Liver (tissue), 9 donors: ENCODE data around the gene CFHR1. TPM values are rescaled to one million over a fixed set of nuclear protein-coding genes. Genes with fewer than 3 reads are reported as not detected.
"Not testable (repeated sequence)": the region's sequence is repeated elsewhere in the genome, so short reads cannot be mapped to it uniquely, and the experiment has no call there.

Source experiments
- DNase-seq: peaks from one replicate; pipeline ENCODE4 v3.0.0-alpha.2; 2017; ENCODE audit warnings: low spot score
- H3K27ac ChIP-seq, 2 donors: one replicate each; pipeline ENCODE4 v1.7.0; 2013; ENCODE audit warnings: inconsistent platforms in 2 of 2, low read length in 2 of 2, control low read depth in 1 of 2, low read depth in 1 of 2, mild to moderate bottlenecking in 1 of 2
- H3K27me3 ChIP-seq, 4 donors: one replicate each; pipeline versions ENCODE4 v1.6.1 to v1.7.0; 2013; ENCODE audit warnings: low read length in 3 of 4, inconsistent platforms in 1 of 4, mild to moderate bottlenecking in 1 of 4, moderate library complexity in 1 of 4; ENCODE audit not compliant: control insufficient read depth in 4 of 4, insufficient read depth in 4 of 4
- H3K36me3 ChIP-seq, 4 donors: one replicate each; pipeline versions ENCODE4 v1.6.1 to v1.7.0; 2013; ENCODE audit warnings: low read length in 3 of 4, mild to moderate bottlenecking in 3 of 4, low read depth in 1 of 4, moderate library complexity in 1 of 4; ENCODE audit not compliant: control insufficient read depth in 4 of 4, insufficient read depth in 3 of 4
- H3K4me1 ChIP-seq, 4 donors: one replicate each; pipeline versions ENCODE4 v1.6.1 to v1.7.0; 2013; ENCODE audit warnings: low read length in 3 of 4, mild to moderate bottlenecking in 3 of 4, moderate library complexity in 1 of 4; ENCODE audit not compliant: control insufficient read depth in 4 of 4, insufficient read depth in 4 of 4
- H3K4me3 ChIP-seq, 3 donors: one replicate each; pipeline versions ENCODE4 v1.6.1 to v1.7.0; 2013; ENCODE audit warnings: low read length in 3 of 3, control low read depth in 1 of 3, low read depth in 1 of 3, mild to moderate bottlenecking in 1 of 3
- H3K9ac ChIP-seq, 2 donors: one replicate each; pipeline ENCODE4 v1.7.0; 2013; ENCODE audit warnings: low read length in 2 of 2, mild to moderate bottlenecking in 2 of 2, moderate library complexity in 2 of 2, control low read depth in 1 of 2, low read depth in 1 of 2
- H3K9me3 ChIP-seq, 4 donors: one replicate each; pipeline versions ENCODE4 v1.6.1 to v1.7.0; 2013; ENCODE audit warnings: low read length in 3 of 4; ENCODE audit not compliant: control insufficient read depth in 4 of 4
- CTCF ChIP-seq: fragments of 150-350 bp; IDR thresholded peaks from 2 replicates; pipeline ENCODE4 v1.5.1; 2017; ENCODE audit warnings: improper control_type of control experiment, low read depth, low read length; ENCODE audit not compliant: missing input control
- GABPA ChIP-seq, 2 donors: IDR thresholded peaks in 1 of 2; conservative IDR thresholded peaks in 1 of 2; 2 replicates each; pipeline ENCODE4 v1.6.1; 2016; ENCODE audit warnings: antibody characterized with exemption in 2 of 2, mild to moderate bottlenecking in 1 of 2, moderate library complexity in 1 of 2
- HNF4A ChIP-seq, 2 donors: conservative IDR thresholded peaks; 2 replicates each; pipeline ENCODE4 v1.6.1; 2016; ENCODE audit warnings: antibody characterized with exemption in 2 of 2, mild to moderate bottlenecking in 2 of 2
- HNF4G ChIP-seq: IDR thresholded peaks from 2 replicates; pipeline ENCODE4 v1.6.1; 2016; ENCODE audit warnings: antibody characterized with exemption
- JUND ChIP-seq, 2 donors: IDR thresholded peaks; 2 replicates each; pipeline ENCODE4 v1.6.1; 2016; ENCODE audit warnings: antibody characterized with exemption in 2 of 2
- MAX ChIP-seq: IDR thresholded peaks from 2 replicates; pipeline ENCODE4 v1.6.1; 2016; ENCODE audit warnings: antibody characterized with exemption
- NR2F2 ChIP-seq: IDR thresholded peaks from 2 replicates; pipeline ENCODE4 v1.6.1; 2016; ENCODE audit warnings: antibody characterized with exemption
- RAD21 ChIP-seq, 2 donors: IDR thresholded peaks; 2 replicates each; pipeline ENCODE4 v1.6.1; 2016; ENCODE audit warnings: antibody characterized with exemption in 2 of 2, mild to moderate bottlenecking in 2 of 2
- RXRA ChIP-seq, 2 donors: IDR thresholded peaks; 2 replicates each; pipeline ENCODE4 v1.6.1; 2017 to 2018; ENCODE audit warnings: antibody characterized with exemption in 2 of 2, mild to moderate bottlenecking in 1 of 2
- SP1 ChIP-seq: IDR thresholded peaks from 2 replicates; pipeline ENCODE4 v1.6.1; 2018; ENCODE audit warnings: antibody characterized with exemption, mild to moderate bottlenecking
- WGBS: extraction: QIAGEN DNeasy Blood & Tissue Kit; methylation state at CpG from one replicate; pipeline ENCODE4 v1.1.7; 2013; 5-methylcytosine and 5-hydroxymethylcytosine counted together
- polyA plus RNA-seq, 2 donors: library from polyadenylated mRNA; stranded (reverse) in 1 of 2; unstranded in 1 of 2; fragments of 200-250 nt in 1 of 2; fragments of >200 nt in 1 of 2; fragmentation: Nextera tagmentation in 1 of 2; extraction: Ambion mirVana in 1 of 2; gene quantifications; one replicate each; pipeline versions ENCODE4 v1.2.1 to v1.2.3, GENCODE V29; 2013 to 2015
- total RNA-seq, 2 donors: library from RNA; depleted of rRNA; stranded (reverse); fragments of >200 nt; gene quantifications; one replicate each; pipeline ENCODE4 v1.2.3, GENCODE V29; 2014
- TF ChIP-seq, protein P1 (sequence below): IDR thresholded peaks from 2 replicates; pipeline ENCODE4 v1.6.1; 2016; ENCODE audit warnings: antibody characterized with exemption
- TF ChIP-seq, protein P2 (sequence below): IDR thresholded peaks from 2 replicates; pipeline ENCODE4 v1.6.1; 2016; ENCODE audit warnings: antibody characterized with exemption
- donor health status: healthy.
- donor health status: healthy.
- donor health status: healthy.
- donor health status: healthy.
- donor health status: healthy.

CFHR1 gene
- total RNA-seq (100 to 1,000 TPM; 288 to 507 TPM), polyA plus RNA-seq (1,000 to 10,000 TPM in 1 of 2 donors, 100 to 1,000 TPM in 1; 507 to 1,028 TPM)

DNA sequence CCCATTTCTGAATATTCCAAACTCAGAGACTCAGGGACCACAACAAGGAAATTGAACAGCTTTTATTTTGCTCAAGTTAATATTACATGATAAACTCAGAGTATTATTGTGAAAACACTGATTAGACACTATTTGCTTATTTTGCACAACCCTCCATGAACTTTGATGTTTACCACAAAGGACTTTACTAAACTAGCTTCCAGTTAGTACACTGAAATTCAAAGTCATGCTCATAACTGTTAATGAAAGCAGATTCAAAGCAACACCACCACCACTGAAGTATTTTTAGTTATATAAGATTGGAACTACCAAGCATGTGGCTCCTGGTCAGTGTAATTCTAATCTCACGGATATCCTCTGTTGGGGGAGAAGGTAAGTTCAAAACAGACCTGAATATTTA lies at the start of gene CFHR1:
CFHR1 (plus strand) TSS at position 201 of the 400 bp plus-strand sequence; CDS start at position 315, 114 bp downstream.
- H3K27me3 ChIP-seq, DNase-seq, H3K9ac ChIP-seq, H3K4me1 ChIP-seq, H3K9me3 ChIP-seq, H3K36me3 ChIP-seq, H3K4me3 ChIP-seq: not testable (repeated sequence)
- H3K27ac ChIP-seq = peak within 1 kb of the TSS in 1 of 2 donors; percentile 12
- WGBS = no CpG with 5 or more reads among the region's 1 CpG

GRCh38 chr1:196769823-196770222 lies 49.7 kb upstream of the CFHR1 start:
- DNase-seq, H3K4me1 ChIP-seq, H3K9ac ChIP-seq, H3K9me3 ChIP-seq, H3K27ac ChIP-seq, H3K4me3 ChIP-seq, H3K36me3 ChIP-seq, H3K27me3 ChIP-seq: not testable (repeated sequence)
- WGBS = 65% methylated on average over 4 of the region's 4 CpGs

DNA sequence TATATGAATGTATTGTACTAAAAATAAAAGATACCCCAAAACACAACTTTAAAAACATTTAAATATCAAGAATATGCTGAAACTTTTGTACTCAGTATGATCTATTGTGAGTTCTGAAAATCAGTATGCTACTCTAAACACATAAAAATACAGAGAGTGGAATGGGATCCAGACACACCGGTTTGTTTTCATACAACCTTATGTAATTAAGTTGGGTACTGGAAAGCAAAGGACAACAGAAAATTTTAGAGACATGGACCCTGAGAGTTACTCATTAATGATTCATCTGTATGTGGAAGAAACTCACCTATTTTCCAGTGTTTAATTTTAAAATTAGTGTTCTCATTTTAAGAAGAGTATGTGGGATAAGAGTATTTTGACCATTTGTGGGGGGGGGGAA lies 45.8 kb upstream of the CFHR1 start:
- 50% methylated on average over 1 of the region's 1 CpG for WGBS
- no peak for DNase-seq
- Histone ChIP-seq H3K36me3 (no peaks in the 10 kb centered on the region), H3K27me3 (no peaks in the 10 kb centered on the region), H3K4me1 (peaks cover 0 to 3% (median 0%) of the 10 kb centered on the region in 4 donors), H3K4me3 (peak overlapping the region in 1 of 3 donors; percentile 1), H3K9ac (peak overlapping the region in 1 of 2 donors; percentile 22), H3K9me3 (no peaks in the 10 kb centered on the region), H3K27ac (peak overlapping the region; percentile 77 to 82)
- TF ChIP-seq HNF4A (conservative IDR thresholded peaks at IDR 0.05) (no peak), GABPA (IDR thresholded peaks at IDR 0.05 in 1 of 2, conservative IDR thresholded peaks at IDR 0.05 in 1 of 2) (no peak), RAD21 (IDR thresholded peaks at IDR 0.05) (no peak), RXRA (IDR thresholded peaks at IDR 0.05) (no peak)

GRCh38 chr1:196774175-196774574 lies 45.4 kb upstream of the CFHR1 start:
- WGBS = 24% methylated on average over 2 of the region's 2 CpGs
- TF ChIP-seq, protein P1, sequence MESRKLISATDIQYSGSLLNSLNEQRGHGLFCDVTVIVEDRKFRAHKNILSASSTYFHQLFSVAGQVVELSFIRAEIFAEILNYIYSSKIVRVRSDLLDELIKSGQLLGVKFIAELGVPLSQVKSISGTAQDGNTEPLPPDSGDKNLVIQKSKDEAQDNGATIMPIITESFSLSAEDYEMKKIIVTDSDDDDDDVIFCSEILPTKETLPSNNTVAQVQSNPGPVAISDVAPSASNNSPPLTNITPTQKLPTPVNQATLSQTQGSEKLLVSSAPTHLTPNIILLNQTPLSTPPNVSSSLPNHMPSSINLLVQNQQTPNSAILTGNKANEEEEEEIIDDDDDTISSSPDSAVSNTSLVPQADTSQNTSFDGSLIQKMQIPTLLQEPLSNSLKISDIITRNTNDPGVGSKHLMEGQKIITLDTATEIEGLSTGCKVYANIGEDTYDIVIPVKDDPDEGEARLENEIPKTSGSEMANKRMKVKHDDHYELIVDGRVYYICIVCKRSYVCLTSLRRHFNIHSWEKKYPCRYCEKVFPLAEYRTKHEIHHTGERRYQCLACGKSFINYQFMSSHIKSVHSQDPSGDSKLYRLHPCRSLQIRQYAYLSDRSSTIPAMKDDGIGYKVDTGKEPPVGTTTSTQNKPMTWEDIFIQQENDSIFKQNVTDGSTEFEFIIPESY = no peak
- peaks cover 0 to 3% (median 0%) of the 10 kb centered on the region in 4 donors for H3K4me1 ChIP-seq
- peak overlapping the region in 1 of 3 donors; percentile 1 for H3K4me3 ChIP-seq
- H3K9ac ChIP-seq = peak overlapping the region in 1 of 2 donors; percentile 36
- DNase-seq = no peak
- no peaks in the 10 kb centered on the region for H3K36me3 ChIP-seq
- H3K27me3 ChIP-seq = no peaks in the 10 kb centered on the region
- H3K27ac ChIP-seq = peak overlapping the region; percentile 77 to 82
- H3K9me3 ChIP-seq = no peaks in the 10 kb centered on the region

- Histone ChIP-seq H3K27ac (peak within 1 kb of the TSS; percentile 77 to 82), H3K4me3 (peak within 1 kb of the TSS; percentile 42 to 73 (median 66)), H3K27me3 (no peaks in the 10 kb centered on the region), H3K4me1 (peaks cover 0 to 3% (median 0%) of the 10 kb centered on the region in 4 donors), H3K36me3 (no peaks in the 10 kb centered on the region), H3K9me3 (no peaks in the 10 kb centered on the region), H3K9ac (peak within 1 kb of the TSS in 1 of 2 donors; percentile 96)
- DNase-seq = no peak
- TF ChIP-seq JUND (IDR thresholded peaks at IDR 0.05) = peak in 1 of 2 donors; percentile 22
- no peak for TF ChIP-seq HNF4G
- peak; percentile 52 for TF ChIP-seq SP1
- TF ChIP-seq RXRA (IDR thresholded peaks at IDR 0.05) = peak; percentile 56 to 79
- no peak for TF ChIP-seq MAX
- TF ChIP-seq CTCF = no peak
- TF ChIP-seq, protein P1 = no peak
- TF ChIP-seq, protein P2, sequence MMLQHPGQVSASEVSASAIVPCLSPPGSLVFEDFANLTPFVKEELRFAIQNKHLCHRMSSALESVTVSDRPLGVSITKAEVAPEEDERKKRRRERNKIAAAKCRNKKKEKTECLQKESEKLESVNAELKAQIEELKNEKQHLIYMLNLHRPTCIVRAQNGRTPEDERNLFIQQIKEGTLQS = no peak
- no peak for TF ChIP-seq NR2F2
Observed at GRCh38 chr1:196774603-196775002, 44.9 kb upstream of the CFHR1 start, which contains the start of gene CFHR3. Gene CFHR3, plus strand, starts transcription at chr1:196774840. Its CDS starts 47 bp downstream, at chr1:196774887.
